Ishikawa (cell line): Measurements from ENCODE around the gene NSG2.

Experiments used
- CEBPB ChIP-seq: IDR thresholded peaks from 2 replicates; pipeline ENCODE4 v1.6.1; 2012
- CREB1 ChIP-seq: IDR thresholded peaks from 2 replicates; pipeline ENCODE4 v1.6.1; 2012; ENCODE audit warnings: low read depth
- EGR1 ChIP-seq: IDR thresholded peaks from 2 replicates; pipeline ENCODE4 v1.6.1; 2012
- EP300 ChIP-seq: IDR thresholded peaks from 2 replicates; pipeline ENCODE4 v1.6.1; 2012; ENCODE audit warnings: borderline replicate concordance
- FOXM1 ChIP-seq: IDR thresholded peaks from 2 replicates; pipeline ENCODE4 v1.6.1; 2012; ENCODE audit warnings: low read depth, borderline replicate concordance
- NFIC ChIP-seq: IDR thresholded peaks from 2 replicates; pipeline ENCODE4 v1.6.1; 2012
- RAD21 ChIP-seq: IDR thresholded peaks from 2 replicates; pipeline ENCODE4 v1.6.1; 2012; ENCODE audit warnings: low read depth
- TAF1 ChIP-seq: IDR thresholded peaks from 2 replicates; pipeline ENCODE4 v1.6.1; 2012; ENCODE audit warnings: low read depth, mild to moderate bottlenecking
- TCF12 ChIP-seq: IDR thresholded peaks from 2 replicates; pipeline ENCODE4 v1.6.1; 2012; ENCODE audit warnings: low read depth
- TEAD4 ChIP-seq: IDR thresholded peaks from 2 replicates; pipeline ENCODE4 v1.6.1; 2012
- YY1 ChIP-seq: IDR thresholded peaks from 2 replicates; pipeline ENCODE4 v1.6.1; 2012; ENCODE audit warnings: low read depth
- ZBTB7A ChIP-seq: IDR thresholded peaks from 2 replicates; pipeline ENCODE4 v1.6.1; 2012; ENCODE audit warnings: low read depth
- TF ChIP-seq, protein P1 (sequence below): IDR thresholded peaks from 2 replicates; pipeline ENCODE4 v1.6.1; 2012; ENCODE audit warnings: low read depth, mild to moderate bottlenecking
- TF ChIP-seq, protein P2 (sequence below): IDR thresholded peaks from 2 replicates; pipeline ENCODE4 v1.6.1; 2012
- TF ChIP-seq, protein P3 (sequence below): IDR thresholded peaks from 2 replicates; pipeline ENCODE4 v1.6.1; 2012

NSG2 gene

DNA sequence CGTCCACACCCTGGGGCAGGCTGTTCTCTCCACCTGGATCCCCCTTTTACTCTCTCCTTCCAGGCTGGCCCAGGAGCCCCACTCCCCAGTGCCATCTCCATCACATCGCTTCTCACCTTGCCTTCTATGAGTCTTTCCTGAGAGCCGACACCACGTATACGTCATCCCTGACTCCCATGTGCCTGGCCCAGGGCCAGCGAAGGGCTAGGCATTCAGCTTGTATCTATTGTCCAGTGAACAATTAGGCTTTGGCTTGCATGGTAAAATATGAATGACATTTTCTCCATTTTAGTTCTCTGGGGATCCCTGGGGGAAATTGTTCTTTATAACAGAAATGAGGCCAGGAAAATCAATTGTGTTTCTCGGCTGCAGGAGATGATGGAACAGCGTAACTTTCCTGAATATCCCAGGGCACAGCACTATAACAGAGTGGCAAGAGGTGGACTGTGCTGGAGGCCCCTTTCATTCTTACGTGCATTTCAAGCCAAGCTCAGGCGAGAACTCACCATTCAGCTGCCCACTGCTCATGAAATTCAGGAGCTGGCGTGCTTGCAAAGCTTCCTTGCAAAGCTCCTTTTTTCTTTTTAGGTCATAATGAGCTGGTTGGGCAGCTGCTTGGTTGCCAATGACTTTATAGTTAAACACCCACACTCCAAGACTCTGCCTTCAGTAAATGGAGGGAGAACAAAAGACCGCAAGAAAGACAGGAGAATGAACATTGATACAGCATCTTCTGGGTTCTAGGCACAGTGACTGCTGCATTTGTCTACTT is 37.7 kb downstream of the NSG2 start:
- TF ChIP-seq, protein P1, sequence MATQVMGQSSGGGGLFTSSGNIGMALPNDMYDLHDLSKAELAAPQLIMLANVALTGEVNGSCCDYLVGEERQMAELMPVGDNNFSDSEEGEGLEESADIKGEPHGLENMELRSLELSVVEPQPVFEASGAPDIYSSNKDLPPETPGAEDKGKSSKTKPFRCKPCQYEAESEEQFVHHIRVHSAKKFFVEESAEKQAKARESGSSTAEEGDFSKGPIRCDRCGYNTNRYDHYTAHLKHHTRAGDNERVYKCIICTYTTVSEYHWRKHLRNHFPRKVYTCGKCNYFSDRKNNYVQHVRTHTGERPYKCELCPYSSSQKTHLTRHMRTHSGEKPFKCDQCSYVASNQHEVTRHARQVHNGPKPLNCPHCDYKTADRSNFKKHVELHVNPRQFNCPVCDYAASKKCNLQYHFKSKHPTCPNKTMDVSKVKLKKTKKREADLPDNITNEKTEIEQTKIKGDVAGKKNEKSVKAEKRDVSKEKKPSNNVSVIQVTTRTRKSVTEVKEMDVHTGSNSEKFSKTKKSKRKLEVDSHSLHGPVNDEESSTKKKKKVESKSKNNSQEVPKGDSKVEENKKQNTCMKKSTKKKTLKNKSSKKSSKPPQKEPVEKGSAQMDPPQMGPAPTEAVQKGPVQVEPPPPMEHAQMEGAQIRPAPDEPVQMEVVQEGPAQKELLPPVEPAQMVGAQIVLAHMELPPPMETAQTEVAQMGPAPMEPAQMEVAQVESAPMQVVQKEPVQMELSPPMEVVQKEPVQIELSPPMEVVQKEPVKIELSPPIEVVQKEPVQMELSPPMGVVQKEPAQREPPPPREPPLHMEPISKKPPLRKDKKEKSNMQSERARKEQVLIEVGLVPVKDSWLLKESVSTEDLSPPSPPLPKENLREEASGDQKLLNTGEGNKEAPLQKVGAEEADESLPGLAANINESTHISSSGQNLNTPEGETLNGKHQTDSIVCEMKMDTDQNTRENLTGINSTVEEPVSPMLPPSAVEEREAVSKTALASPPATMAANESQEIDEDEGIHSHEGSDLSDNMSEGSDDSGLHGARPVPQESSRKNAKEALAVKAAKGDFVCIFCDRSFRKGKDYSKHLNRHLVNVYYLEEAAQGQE = no peak
- TF ChIP-seq FOXM1 (no peak), EP300 (no peak), TCF12 (no peak)

DNA sequence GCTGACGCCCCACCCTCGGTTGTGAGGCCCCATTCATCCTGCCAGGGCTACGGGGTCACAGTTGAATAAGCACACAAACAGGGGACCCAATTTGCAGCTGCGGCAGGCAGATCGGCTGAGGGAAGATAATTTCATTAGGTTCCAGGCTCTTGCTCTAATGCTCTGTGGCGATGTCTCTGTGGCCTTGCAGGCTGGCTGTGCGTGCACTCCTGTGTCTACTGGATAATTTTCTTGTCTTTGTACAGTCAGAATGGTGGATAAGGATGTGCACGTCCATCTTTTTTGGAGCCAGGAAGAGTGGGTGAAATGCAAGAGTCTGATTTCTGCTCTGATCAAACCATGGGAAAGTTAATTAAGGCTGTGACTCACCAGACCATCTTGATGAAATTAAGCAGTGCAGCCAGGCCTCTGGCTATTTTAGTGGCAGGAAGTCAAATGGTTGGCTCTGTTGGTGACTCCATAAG is 39.2 kb downstream of the NSG2 start:
- TF ChIP-seq CREB1 (no peak), ZBTB7A (no peak), TCF12 (no peak), TEAD4 (no peak), EGR1 (no peak), RAD21 (no peak), FOXM1 (no peak), TAF1 (no peak), CEBPB (no peak), NFIC (no peak), EP300 (no peak)
- TF ChIP-seq, protein P2, sequence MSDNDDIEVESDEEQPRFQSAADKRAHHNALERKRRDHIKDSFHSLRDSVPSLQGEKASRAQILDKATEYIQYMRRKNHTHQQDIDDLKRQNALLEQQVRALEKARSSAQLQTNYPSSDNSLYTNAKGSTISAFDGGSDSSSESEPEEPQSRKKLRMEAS = no peak
- TF ChIP-seq, protein P3, sequence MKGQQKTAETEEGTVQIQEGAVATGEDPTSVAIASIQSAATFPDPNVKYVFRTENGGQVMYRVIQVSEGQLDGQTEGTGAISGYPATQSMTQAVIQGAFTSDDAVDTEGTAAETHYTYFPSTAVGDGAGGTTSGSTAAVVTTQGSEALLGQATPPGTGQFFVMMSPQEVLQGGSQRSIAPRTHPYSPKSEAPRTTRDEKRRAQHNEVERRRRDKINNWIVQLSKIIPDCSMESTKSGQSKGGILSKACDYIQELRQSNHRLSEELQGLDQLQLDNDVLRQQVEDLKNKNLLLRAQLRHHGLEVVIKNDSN = no peak
- TF ChIP-seq, protein P1 = no peak

DNA sequence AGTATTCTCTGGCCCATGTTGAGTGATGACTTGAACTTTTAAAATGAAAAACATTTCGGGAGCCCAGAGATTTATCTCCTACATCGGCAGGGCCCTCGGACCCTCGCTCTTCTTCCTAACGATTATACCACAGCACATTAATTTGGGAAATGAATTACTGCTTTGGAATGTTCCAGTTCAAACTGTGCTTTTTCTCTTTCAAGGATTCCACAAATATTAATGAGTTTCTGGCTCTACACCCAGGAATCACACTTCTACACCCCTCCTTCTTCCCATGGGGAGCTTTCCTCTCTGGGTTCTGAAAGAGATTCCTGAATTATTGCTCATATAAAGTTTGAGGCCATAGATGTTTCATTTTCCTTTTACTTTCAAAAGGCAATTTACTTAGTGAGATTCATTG is 41.2 kb downstream of the NSG2 start:
- no peak for TF ChIP-seq RAD21
- no peak for TF ChIP-seq ZBTB7A

DNA sequence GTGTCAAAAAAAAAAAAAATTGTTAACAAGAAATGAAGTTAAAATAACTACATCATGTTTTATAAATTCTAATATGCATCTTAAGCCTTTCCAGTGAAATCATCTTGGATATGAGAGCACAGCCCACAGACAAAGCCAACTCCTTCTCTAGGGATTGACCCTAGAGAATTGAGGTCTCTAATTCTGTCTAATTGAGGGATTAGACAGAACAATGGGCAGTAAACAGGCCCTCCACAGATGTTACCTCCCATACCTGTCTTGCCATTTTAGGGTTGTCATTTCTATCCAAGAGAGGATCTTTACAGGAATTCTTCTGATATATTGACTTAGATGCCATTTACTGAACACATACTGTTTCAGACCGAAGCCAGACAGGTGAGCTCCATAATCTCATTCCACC is 42.3 kb downstream of the NSG2 start:
- TF ChIP-seq, protein P1 = no peak
- TF ChIP-seq CEBPB = no peak
- TF ChIP-seq TEAD4 = no peak
- no peak for TF ChIP-seq FOXM1
- TF ChIP-seq EGR1 = no peak
- no peak for TF ChIP-seq NFIC
- TF ChIP-seq RAD21 = no peak

DNA sequence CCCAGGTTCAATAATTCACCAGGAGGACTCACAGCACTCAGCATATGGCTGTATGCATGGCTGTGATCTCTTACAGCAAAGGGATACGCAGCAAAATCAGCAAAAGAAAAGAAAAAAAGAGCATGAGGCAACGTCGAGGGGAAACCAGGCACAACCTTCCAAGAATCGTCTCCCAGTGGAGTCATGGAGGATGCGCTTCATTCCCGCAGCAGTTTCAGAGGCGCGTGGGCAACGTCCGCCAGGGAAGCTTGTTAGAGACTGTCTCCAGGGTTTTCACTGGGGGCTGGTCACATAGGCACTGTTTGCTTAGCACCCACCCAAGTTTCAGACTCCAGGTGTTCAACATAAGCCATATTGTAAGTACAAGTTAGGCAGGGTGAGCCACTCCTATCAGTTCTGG is 44.6 kb downstream of the NSG2 start:
- no peak for TF ChIP-seq TCF12
- TF ChIP-seq RAD21 = no peak
- no peak for TF ChIP-seq ZBTB7A
- TF ChIP-seq, protein P2 = no peak
- no peak for TF ChIP-seq CREB1
- no peak for TF ChIP-seq EGR1
- TF ChIP-seq TAF1 = no peak
- no peak for TF ChIP-seq NFIC
- TF ChIP-seq, protein P1 = no peak
- TF ChIP-seq, protein P3 = no peak
- TF ChIP-seq TEAD4 = no peak
- no peak for TF ChIP-seq FOXM1
- no peak for TF ChIP-seq CEBPB
- no peak for TF ChIP-seq EP300
- no peak for TF ChIP-seq YY1
